HEK293 (cell line): Measurements from ENCODE around the gene ADCY3.

ENCODE experiments used
- CTCF ChIA-PET: fragments of 350-600 bp; formaldehyde crosslinking; extraction: SDS; loops from one replicate; lab custom pipeline; 2021; ENCODE audit warnings: antibody characterized with exemption; lab: Yijun Ruan, JAX
- POLR2A ChIA-PET: fragments of 300-600 bp; formaldehyde crosslinking; extraction: SDS; loops from one replicate; lab custom pipeline; 2020; ENCODE audit warnings: antibody characterized with exemption, inconsistent platforms; lab: Yijun Ruan, JAX
- H3K27ac ChIP-seq: fragments of 200-500 bp; sonication (Bioruptor generic); 2 replicates; pipeline ENCODE4 v1.5.1; 2014; ENCODE audit warnings: low read depth, low read length, control low read depth, inconsistent platforms; ENCODE audit errors: extremely low read depth
- H3K36me3 ChIP-seq, 2 experiments: fragments of 200-500 bp in 1 of 2; sonication (Bioruptor generic) in 1 of 2; 1 replicate in 1 of 2; 2 replicates in 1 of 2; pipeline ENCODE4 v1.5.1; 2014 to 2017; ENCODE audit warnings: inconsistent platforms in 2 of 2, low read length in 2 of 2; ENCODE audit not compliant: control insufficient read depth in 2 of 2, insufficient read depth in 1 of 2
- H3K4me1 ChIP-seq: fragments of 200-500 bp; sonication (Bioruptor generic); 2 replicates; pipeline ENCODE4 v1.5.1; 2014; ENCODE audit warnings: mild to moderate bottlenecking, low read length, inconsistent platforms; ENCODE audit not compliant: control insufficient read depth, insufficient read depth
- H3K4me3 ChIP-seq: 2 replicates; pipeline ENCODE4 v1.5.1; 2011; ENCODE audit warnings: low read depth, mild to moderate bottlenecking, control low read depth, low read length, moderate library complexity
- H3K9me3 ChIP-seq: fragments of 200-500 bp; sonication (Bioruptor generic); 2 replicates; pipeline ENCODE4 v1.5.1; 2014; ENCODE audit warnings: low read depth, low read length, inconsistent platforms; ENCODE audit not compliant: control insufficient read depth, insufficient read depth
- PRDM1 ChIP-seq: fragments of 450-650 bp; formaldehyde crosslinking; IDR thresholded peaks from 2 replicates; pipeline ENCODE4; 2016; ENCODE audit warnings: missing biosample characterization, missing genetic modification characterization
- ZFP69B ChIP-seq: fragments of 450-650 bp; formaldehyde crosslinking; IDR thresholded peaks from 2 replicates; pipeline ENCODE4 v1.5.1; 2016; ENCODE audit warnings: missing biosample characterization, missing genetic modification characterization
- ZNF114 ChIP-seq: fragments of 450-650 bp; formaldehyde crosslinking; IDR thresholded peaks from 2 replicates; pipeline ENCODE4 v1.5.0; 2017; ENCODE audit warnings: missing biosample characterization, missing genetic modification characterization
- ZNF133 ChIP-seq: fragments of 450-650 bp; formaldehyde crosslinking; IDR thresholded peaks from 2 replicates; pipeline ENCODE4 v1.5.1; 2016; ENCODE audit warnings: missing biosample characterization, missing genetic modification characterization
- ZNF146 ChIP-seq: fragments of 450-650 bp; formaldehyde crosslinking; IDR thresholded peaks from 2 replicates; pipeline ENCODE4 v1.5.1; 2016; ENCODE audit warnings: missing biosample characterization, missing genetic modification characterization
- ZNF155 ChIP-seq: fragments of 450-650 bp; formaldehyde crosslinking; IDR thresholded peaks from 2 replicates; pipeline ENCODE4 v1.5.1; 2016; ENCODE audit warnings: missing biosample characterization, missing genetic modification characterization
- ZNF214 ChIP-seq: fragments of 450-650 bp; formaldehyde crosslinking; IDR thresholded peaks from 2 replicates; pipeline ENCODE4 v1.5.1; 2017; ENCODE audit warnings: missing biosample characterization, mild to moderate bottlenecking, missing genetic modification characterization, borderline replicate concordance
- ZNF274 ChIP-seq, 2 experiments: fragments of 200-500 bp in 1 of 2; fragments of 450-650 bp in 1 of 2; sonication (Bioruptor generic) in 1 of 2; formaldehyde crosslinking in 1 of 2; IDR thresholded peaks; 2 replicates each; pipeline versions ENCODE4 v1.5.1 to v1.6.1; 2014 to 2016; ENCODE audit warnings: borderline replicate concordance in 1 of 2, inconsistent platforms in 1 of 2, low read length in 1 of 2, missing biosample characterization in 1 of 2, missing genetic modification characterization in 1 of 2
- ZNF366 ChIP-seq: fragments of 450-650 bp; formaldehyde crosslinking; conservative IDR thresholded peaks from 2 replicates; pipeline ENCODE4 v1.5.1; 2016; ENCODE audit warnings: missing biosample characterization, missing genetic modification characterization
- ZNF391 ChIP-seq: fragments of 450-650 bp; formaldehyde crosslinking; IDR thresholded peaks from 2 replicates; pipeline ENCODE4 v1.5.1; 2016; ENCODE audit warnings: low read depth, missing biosample characterization, missing genetic modification characterization, borderline replicate concordance
- ZNF394 ChIP-seq: fragments of 450-650 bp; formaldehyde crosslinking; IDR thresholded peaks from 2 replicates; pipeline ENCODE4 v1.5.1; 2016; ENCODE audit warnings: missing biosample characterization, missing genetic modification characterization, mild to moderate bottlenecking, moderate library complexity, borderline replicate concordance
- ZNF433 ChIP-seq: fragments of 450-650 bp; formaldehyde crosslinking; IDR thresholded peaks from 2 replicates; pipeline ENCODE4 v1.5.1; 2016; ENCODE audit warnings: missing biosample characterization, missing genetic modification characterization, low read depth
- ZNF548 ChIP-seq: fragments of 450-650 bp; formaldehyde crosslinking; IDR thresholded peaks from 2 replicates; pipeline ENCODE4 v1.5.1; 2016; ENCODE audit warnings: missing biosample characterization, missing genetic modification characterization
- ZNF549 ChIP-seq: fragments of 450-650 bp; IDR thresholded peaks from 2 replicates; pipeline ENCODE4 v1.5.1; 2018; ENCODE audit warnings: missing biosample characterization, missing genetic modification characterization, mild to moderate bottlenecking, inconsistent platforms, moderate library complexity
- ZNF560 ChIP-seq: fragments of 450-650 bp; formaldehyde crosslinking; IDR thresholded peaks from 2 replicates; pipeline ENCODE4 v1.5.1; 2017; ENCODE audit warnings: missing biosample characterization, missing genetic modification characterization, borderline replicate concordance
- TF ChIP-seq, protein P1 (sequence below): fragments of 450-650 bp; formaldehyde crosslinking; IDR thresholded peaks from 2 replicates; pipeline ENCODE4 v1.5.1; 2017; ENCODE audit warnings: missing biosample characterization, mild to moderate bottlenecking, missing genetic modification characterization, moderate library complexity
- TF ChIP-seq, protein P2 (sequence below): fragments of 450-650 bp; formaldehyde crosslinking; IDR thresholded peaks from 2 replicates; pipeline ENCODE4 v1.5.1; 2016; ENCODE audit warnings: missing biosample characterization, missing genetic modification characterization
- TF ChIP-seq, protein P3 (sequence below): IDR thresholded peaks from 2 replicates; pipeline ENCODE4 v1.6.1; 2011; ENCODE audit warnings: mild to moderate bottlenecking, low read depth, low read length, borderline replicate concordance
- TF ChIP-seq, protein P4 (sequence below): fragments of 450-650 bp; formaldehyde crosslinking; IDR thresholded peaks from 2 replicates; pipeline ENCODE4 v1.5.1; 2016; ENCODE audit warnings: missing biosample characterization, missing genetic modification characterization
- TF ChIP-seq, protein P5 (sequence below): fragments of 450-650 bp; formaldehyde crosslinking; IDR thresholded peaks from 2 replicates; pipeline ENCODE4 v1.5.1; 2016; ENCODE audit warnings: missing biosample characterization, missing genetic modification characterization, low read depth
- TF ChIP-seq, protein P6 (sequence below): fragments of 450-650 bp; formaldehyde crosslinking; IDR thresholded peaks from 2 replicates; pipeline ENCODE4 v1.5.0; 2017; ENCODE audit warnings: missing biosample characterization, missing genetic modification characterization, borderline replicate concordance

Gene ADCY3

DNA sequence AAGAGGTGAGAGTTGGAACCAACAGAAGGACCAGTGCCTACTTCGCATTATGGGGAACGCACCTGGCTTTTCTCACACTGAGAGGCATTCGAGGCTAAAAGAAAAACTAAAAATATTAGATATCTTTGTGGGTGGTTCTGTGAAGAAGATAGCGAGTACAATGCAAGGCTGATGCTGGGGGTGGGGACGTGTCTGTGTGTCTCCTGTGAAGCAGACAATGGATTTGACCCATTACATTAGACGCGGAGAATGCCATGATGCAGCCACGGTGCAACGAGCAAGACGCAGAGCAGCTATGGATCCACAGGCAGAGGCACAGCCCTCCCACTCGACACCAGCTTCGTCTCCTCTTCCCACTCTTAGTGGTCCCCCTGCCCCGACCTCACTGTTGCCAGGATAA lies 61.0 kb downstream of the ADCY3 start:
- no peak overlapping the region for H3K4me3 ChIP-seq
- no peak for TF ChIP-seq ZNF560 (tag by site-specific recombination)
- TF ChIP-seq ZNF114 (tag by site-specific recombination) = no peak
- TF ChIP-seq ZNF214 = no peak
- TF ChIP-seq, protein P1, sequence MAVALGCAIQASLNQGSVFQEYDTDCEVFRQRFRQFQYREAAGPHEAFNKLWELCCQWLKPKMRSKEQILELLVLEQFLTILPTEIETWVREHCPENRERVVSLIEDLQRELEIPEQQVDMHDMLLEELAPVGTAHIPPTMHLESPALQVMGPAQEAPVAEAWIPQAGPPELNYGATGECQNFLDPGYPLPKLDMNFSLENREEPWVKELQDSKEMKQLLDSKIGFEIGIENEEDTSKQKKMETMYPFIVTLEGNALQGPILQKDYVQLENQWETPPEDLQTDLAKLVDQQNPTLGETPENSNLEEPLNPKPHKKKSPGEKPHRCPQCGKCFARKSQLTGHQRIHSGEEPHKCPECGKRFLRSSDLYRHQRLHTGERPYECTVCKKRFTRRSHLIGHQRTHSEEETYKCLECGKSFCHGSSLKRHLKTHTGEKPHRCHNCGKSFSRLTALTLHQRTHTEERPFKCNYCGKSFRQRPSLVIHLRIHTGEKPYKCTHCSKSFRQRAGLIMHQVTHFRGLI (tag by site-specific recombination) = no peak
- TF ChIP-seq ZNF366 (tag by site-specific recombination) = no peak
- no peak for TF ChIP-seq ZNF155
- no peak for TF ChIP-seq ZNF548 (tag by site-specific recombination)
- ChIA-PET POLR2A (interaction anchor here (0.5 kb wide), 1 partner anchor 93 kb away, joined by 6 read pairs; no protein-coding TSS in a partner anchor), CTCF (no interaction called here)
- H3K27ac ChIP-seq = no peak overlapping the region
- no peaks in the 10 kb centered on the region for H3K9me3 ChIP-seq
- peaks cover 0 to 18% of the 10 kb centered on the region in 2 experiments; a peak in 2 of 3 replicates for H3K36me3 ChIP-seq
- no peaks in the 10 kb centered on the region; the same call in 1 of the 2 replicates for H3K4me1 ChIP-seq

DNA sequence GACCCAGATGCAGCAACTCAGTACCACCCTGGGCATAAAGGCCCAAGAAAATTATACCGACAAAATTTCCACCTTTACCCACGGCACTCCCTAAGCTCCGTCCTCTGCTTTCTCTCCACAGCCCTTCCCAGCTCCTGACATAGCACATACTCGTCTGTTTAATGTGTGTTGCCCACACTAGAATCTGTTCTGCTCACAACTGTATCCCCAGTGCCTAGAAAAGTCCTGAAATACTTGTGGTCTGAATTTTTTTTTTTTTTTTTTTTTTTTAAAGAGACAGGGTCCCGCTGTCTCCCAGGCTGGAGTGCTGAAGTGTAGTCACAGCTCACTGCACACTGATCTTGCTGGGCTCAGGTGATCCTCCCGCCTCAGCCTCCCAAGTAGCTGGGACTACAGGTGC lies 62.3 kb downstream of the ADCY3 start:
- TF ChIP-seq, protein P2, sequence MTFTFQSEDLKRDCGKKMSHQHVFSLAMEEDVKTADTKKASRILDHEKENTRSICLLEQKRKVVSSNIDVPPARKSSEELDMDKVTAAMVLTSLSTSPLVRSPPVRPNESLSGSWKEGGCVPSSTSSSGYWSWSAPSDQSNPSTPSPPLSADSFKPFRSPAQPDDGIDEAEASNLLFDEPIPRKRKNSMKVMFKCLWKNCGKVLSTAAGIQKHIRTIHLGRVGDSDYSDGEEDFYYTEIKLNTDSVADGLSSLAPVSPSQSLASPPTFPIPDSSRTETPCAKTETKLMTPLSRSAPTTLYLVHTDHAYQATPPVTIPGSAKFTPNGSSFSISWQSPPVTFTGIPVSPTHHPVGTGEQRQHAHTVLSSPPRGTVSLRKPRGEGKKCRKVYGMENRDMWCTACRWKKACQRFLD (tag by site-specific recombination) = no peak
- no peak for TF ChIP-seq ZFP69B (tag by site-specific recombination)
- TF ChIP-seq, protein P3, sequence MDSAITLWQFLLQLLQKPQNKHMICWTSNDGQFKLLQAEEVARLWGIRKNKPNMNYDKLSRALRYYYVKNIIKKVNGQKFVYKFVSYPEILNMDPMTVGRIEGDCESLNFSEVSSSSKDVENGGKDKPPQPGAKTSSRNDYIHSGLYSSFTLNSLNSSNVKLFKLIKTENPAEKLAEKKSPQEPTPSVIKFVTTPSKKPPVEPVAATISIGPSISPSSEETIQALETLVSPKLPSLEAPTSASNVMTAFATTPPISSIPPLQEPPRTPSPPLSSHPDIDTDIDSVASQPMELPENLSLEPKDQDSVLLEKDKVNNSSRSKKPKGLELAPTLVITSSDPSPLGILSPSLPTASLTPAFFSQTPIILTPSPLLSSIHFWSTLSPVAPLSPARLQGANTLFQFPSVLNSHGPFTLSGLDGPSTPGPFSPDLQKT = no peak
- TF ChIP-seq ZNF394 = no peak
- TF ChIP-seq ZNF549 = no peak
- TF ChIP-seq, protein P4, sequence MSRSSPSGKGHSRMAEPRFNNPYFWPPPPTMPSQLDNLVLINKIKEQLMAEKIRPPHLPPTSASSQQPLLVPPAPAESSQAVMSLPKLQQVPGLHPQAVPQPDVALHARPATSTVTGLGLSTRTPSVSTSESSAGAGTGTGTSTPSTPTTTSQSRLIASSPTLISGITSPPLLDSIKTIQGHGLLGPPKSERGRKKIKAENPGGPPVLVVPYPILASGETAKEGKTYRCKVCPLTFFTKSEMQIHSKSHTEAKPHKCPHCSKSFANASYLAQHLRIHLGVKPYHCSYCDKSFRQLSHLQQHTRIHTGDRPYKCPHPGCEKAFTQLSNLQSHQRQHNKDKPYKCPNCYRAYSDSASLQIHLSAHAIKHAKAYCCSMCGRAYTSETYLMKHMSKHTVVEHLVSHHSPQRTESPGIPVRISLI = peak; percentile 73
- no peak for TF ChIP-seq ZNF391 (tag by site-specific recombination)
- H3K4me3 ChIP-seq = no peak overlapping the region
- no peak overlapping the region for H3K27ac ChIP-seq
- POLR2A ChIA-PET = interaction anchor here (0.6 to 0.7 kb wide), 2 partner anchors 30 to 282 kb away, joined by 3 to 7 read pairs; no protein-coding TSS in a partner anchor
- H3K4me1 ChIP-seq = no peaks in the 10 kb centered on the region; the same call in 1 of the 2 replicates
- peaks cover 0 to 24% of the 10 kb centered on the region in 2 experiments; a peak in 2 of 3 replicates for H3K36me3 ChIP-seq
- no peaks in the 10 kb centered on the region for H3K9me3 ChIP-seq
- CTCF ChIA-PET = interaction anchor here (0.6 kb wide), 1 partner anchor 38 kb away, joined by 4 read pairs; no protein-coding TSS in a partner anchor

DNA sequence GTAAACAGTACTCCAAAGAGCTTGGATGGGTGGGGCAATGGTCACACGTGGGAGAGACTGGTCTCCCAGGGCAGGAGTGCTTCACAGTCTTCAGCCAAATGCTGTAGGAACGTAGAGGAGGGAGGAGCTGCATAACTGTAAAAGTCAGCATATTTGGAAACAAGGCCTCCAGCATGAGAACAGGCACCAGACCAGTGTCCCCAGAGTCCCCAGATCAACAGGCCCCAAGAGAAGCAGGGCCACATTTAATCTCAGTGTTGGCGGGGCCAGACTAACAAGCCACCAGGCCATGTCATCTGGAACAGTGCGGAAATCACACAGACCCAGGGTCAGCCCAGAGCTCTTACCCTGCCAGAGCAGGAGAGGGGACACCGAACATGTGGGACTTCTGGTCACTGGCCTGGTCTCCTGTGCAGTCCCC lies 63.2 kb downstream of the ADCY3 start:
- Histone ChIP-seq H3K36me3 (peaks cover 0 to 31% of the 10 kb centered on the region in 2 experiments; a peak in 1 of 3 replicates), H3K4me1 (no peaks in the 10 kb centered on the region; the same call in 1 of the 2 replicates), H3K9me3 (no peaks in the 10 kb centered on the region), H3K27ac (no peak overlapping the region), H3K4me3 (no peak overlapping the region)
- CTCF ChIA-PET = interaction anchor here (1.9 kb wide), 1 partner anchor 29 kb away, joined by 7 read pairs; no protein-coding TSS in a partner anchor
- POLR2A ChIA-PET = no interaction called here
- TF ChIP-seq ZNF274 (IDR thresholded peaks at IDR 0.05; ENCODE audit: low read length) (no peak), ZNF274 (tag by site-specific recombination; IDR thresholded peaks at IDR 0.05; ENCODE audit: borderline replicate concordance) (no peak), PRDM1 (tag by site-specific recombination) (no peak), ZNF133 (tag by site-specific recombination) (no peak), ZNF433 (no peak), ZNF146 (no peak)
- TF ChIP-seq, protein P5, sequence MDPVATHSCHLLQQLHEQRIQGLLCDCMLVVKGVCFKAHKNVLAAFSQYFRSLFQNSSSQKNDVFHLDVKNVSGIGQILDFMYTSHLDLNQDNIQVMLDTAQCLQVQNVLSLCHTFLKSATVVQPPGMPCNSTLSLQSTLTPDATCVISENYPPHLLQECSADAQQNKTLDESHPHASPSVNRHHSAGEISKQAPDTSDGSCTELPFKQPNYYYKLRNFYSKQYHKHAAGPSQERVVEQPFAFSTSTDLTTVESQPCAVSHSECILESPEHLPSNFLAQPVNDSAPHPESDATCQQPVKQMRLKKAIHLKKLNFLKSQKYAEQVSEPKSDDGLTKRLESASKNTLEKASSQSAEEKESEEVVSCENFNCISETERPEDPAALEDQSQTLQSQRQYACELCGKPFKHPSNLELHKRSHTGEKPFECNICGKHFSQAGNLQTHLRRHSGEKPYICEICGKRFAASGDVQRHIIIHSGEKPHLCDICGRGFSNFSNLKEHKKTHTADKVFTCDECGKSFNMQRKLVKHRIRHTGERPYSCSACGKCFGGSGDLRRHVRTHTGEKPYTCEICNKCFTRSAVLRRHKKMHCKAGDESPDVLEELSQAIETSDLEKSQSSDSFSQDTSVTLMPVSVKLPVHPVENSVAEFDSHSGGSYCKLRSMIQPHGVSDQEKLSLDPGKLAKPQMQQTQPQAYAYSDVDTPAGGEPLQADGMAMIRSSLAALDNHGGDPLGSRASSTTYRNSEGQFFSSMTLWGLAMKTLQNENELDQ (tag by site-specific recombination) = no peak
- TF ChIP-seq, protein P6, sequence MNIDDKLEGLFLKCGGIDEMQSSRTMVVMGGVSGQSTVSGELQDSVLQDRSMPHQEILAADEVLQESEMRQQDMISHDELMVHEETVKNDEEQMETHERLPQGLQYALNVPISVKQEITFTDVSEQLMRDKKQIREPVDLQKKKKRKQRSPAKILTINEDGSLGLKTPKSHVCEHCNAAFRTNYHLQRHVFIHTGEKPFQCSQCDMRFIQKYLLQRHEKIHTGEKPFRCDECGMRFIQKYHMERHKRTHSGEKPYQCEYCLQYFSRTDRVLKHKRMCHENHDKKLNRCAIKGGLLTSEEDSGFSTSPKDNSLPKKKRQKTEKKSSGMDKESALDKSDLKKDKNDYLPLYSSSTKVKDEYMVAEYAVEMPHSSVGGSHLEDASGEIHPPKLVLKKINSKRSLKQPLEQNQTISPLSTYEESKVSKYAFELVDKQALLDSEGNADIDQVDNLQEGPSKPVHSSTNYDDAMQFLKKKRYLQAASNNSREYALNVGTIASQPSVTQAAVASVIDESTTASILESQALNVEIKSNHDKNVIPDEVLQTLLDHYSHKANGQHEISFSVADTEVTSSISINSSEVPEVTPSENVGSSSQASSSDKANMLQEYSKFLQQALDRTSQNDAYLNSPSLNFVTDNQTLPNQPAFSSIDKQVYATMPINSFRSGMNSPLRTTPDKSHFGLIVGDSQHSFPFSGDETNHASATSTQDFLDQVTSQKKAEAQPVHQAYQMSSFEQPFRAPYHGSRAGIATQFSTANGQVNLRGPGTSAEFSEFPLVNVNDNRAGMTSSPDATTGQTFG (tag by site-specific recombination) = no peak
